ENCODE measurements around the gene PPP1R14C. TPM values are rescaled to one million over a fixed set of nuclear protein-coding genes. Genes with fewer than 3 reads are reported as not detected.

The PPP1R14C gene
- total RNA-seq, 1 experiment from 2014 or later = 0.20 TPM

GRCh38 chr6:150296890-150297289 is 154.0 kb downstream of the PPP1R14C start:
- no peak for DNase-seq (ENCODE audit: low spot score)

GRCh38 chr6:150297327-150298029 is 154.6 kb downstream of the PPP1R14C start:
- DNase-seq (ENCODE audit: low spot score) = no peak

GRCh38 chr6:150298030-150298380 is 155.2 kb downstream of the PPP1R14C start:
- no peak for DNase-seq (ENCODE audit: low spot score)

GRCh38 chr6:150298676-150299075 is 155.8 kb downstream of the PPP1R14C start:
- no peak for DNase-seq (ENCODE audit: low spot score)

Small RNA genes lying within 50 kb of the gene (small RNA-seq; reads per million reads assigned to genes)
- gene RF01210 = not detected

Other genes with a start within 250 kb of the PPP1R14C start
- 0.52 and 1.0 TPM in 2 replicates for gene RAET1E, start 244.9 kb upstream of the PPP1R14C start, total RNA-seq (2014; rRNA removed; shearing (Covaris generic))
- 0.51 TPM in 1 of 2 replicates, not detected in the other for gene RAET1G, start 219.9 kb upstream of the PPP1R14C start, total RNA-seq (2014; rRNA removed; shearing (Covaris generic))
- 3.2 and 5.3 TPM in 2 replicates for gene ULBP2, start 201.0 kb upstream of the PPP1R14C start, total RNA-seq (2014; rRNA removed; shearing (Covaris generic))
- 0.13 TPM in 1 of 2 replicates, not detected in the other for gene ULBP1, start 179.1 kb upstream of the PPP1R14C start, total RNA-seq (2014; rRNA removed; shearing (Covaris generic))
- gene RAET1L, start 117.5 kb upstream of the PPP1R14C start, total RNA-seq (2014; rRNA removed; shearing (Covaris generic)) = 1.2 and 1.5 TPM in 2 replicates
- gene ULBP3, start 73.9 kb upstream of the PPP1R14C start, total RNA-seq (2014; rRNA removed; shearing (Covaris generic)) = 8.4 and 8.7 TPM in 2 replicates
- 0.31 and 1.9 TPM in 2 replicates for gene IYD, start 226.0 kb downstream of the PPP1R14C start, total RNA-seq (2014; rRNA removed; shearing (Covaris generic))

Measured in HT-29 (cell line).